ENCODE results near the gene VTI1A.

VTI1A gene

DNA sequence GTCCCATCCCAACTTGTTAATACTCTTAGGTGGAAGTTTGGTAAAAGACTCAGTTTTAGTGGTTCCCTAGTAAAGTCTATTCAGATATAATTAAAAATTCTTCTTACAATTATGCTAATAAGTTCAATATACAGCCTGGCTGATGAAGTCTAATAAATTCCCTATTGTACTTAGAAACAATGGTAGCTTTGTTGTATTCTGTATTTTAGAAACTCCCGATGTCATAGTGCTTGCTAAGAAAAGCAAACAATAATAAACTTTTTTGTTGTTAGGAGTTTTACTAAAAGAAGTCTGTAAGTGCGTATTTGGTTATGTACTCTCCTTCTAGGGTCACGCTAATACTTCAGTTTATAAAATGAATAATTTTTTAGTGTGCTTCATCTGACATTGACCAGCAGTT is 206.8 kb downstream of the VTI1A start:
- H3K4me3 ChIP-seq (IDR thresholded peaks at IDR 0.05; ENCODE audit: insufficient read depth, low read depth, low read length), result no peak overlapping the region
- no peak overlapping the region for H3K9ac ChIP-seq
- H3K27me3 ChIP-seq (ENCODE audit: insufficient read depth, low read depth), result no peaks in the 10 kb centered on the region
- H2AFZ ChIP-seq (ENCODE audit: low read depth), result no peak overlapping the region
- H4K20me1 ChIP-seq (ENCODE audit: insufficient read depth), result no peaks in the 10 kb centered on the region
- H3K4me1 ChIP-seq (ENCODE audit: low read depth, poor library complexity, severe bottlenecking), result no peaks in the 10 kb centered on the region
- TF ChIP-seq, protein P1, sequence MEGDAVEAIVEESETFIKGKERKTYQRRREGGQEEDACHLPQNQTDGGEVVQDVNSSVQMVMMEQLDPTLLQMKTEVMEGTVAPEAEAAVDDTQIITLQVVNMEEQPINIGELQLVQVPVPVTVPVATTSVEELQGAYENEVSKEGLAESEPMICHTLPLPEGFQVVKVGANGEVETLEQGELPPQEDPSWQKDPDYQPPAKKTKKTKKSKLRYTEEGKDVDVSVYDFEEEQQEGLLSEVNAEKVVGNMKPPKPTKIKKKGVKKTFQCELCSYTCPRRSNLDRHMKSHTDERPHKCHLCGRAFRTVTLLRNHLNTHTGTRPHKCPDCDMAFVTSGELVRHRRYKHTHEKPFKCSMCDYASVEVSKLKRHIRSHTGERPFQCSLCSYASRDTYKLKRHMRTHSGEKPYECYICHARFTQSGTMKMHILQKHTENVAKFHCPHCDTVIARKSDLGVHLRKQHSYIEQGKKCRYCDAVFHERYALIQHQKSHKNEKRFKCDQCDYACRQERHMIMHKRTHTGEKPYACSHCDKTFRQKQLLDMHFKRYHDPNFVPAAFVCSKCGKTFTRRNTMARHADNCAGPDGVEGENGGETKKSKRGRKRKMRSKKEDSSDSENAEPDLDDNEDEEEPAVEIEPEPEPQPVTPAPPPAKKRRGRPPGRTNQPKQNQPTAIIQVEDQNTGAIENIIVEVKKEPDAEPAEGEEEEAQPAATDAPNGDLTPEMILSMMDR (conservative IDR thresholded peaks at IDR 0.05; ENCODE audit: low read depth, low read length), result no peak
- H3K36me3 ChIP-seq (ENCODE audit: insufficient read depth), result no peaks in the 10 kb centered on the region
- no peaks in the 10 kb centered on the region for H3K79me2 ChIP-seq (ENCODE audit: insufficient read depth, low read depth)
- H3K4me2 ChIP-seq, result no peak overlapping the region
- no peak overlapping the region for H3K27ac ChIP-seq

DNA sequence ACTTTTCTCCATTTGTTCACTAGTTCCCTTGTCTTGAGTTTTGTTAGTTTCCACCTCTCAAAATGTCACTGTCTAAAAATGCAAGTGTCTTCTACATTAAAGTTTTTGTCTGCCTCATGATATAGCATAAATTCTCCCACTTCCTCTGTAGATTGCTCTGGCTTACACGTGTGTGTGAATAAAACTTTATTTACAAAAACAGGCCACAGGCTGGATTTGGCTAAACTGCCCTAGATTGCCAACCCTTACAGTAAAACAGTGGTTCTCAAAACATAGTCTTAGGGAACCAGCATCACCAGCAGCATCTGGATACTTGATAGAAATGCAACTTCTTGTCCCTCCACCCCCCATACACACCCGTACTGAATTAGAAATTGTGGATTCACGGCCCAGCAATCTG is 207.8 kb downstream of the VTI1A start:
- Histone ChIP-seq H4K20me1 (ENCODE audit: insufficient read depth) (no peaks in the 10 kb centered on the region), H3K27ac (no peak overlapping the region), H3K4me1 (ENCODE audit: low read depth, poor library complexity, severe bottlenecking) (no peaks in the 10 kb centered on the region), H3K79me2 (ENCODE audit: insufficient read depth, low read depth) (no peaks in the 10 kb centered on the region), H3K36me3 (ENCODE audit: insufficient read depth) (no peaks in the 10 kb centered on the region), H3K4me3 (IDR thresholded peaks at IDR 0.05; ENCODE audit: insufficient read depth, low read depth, low read length) (no peak overlapping the region), H2AFZ (ENCODE audit: low read depth) (no peak overlapping the region), H3K27me3 (ENCODE audit: insufficient read depth, low read depth) (no peaks in the 10 kb centered on the region), H3K4me2 (no peak overlapping the region), H3K9ac (no peak overlapping the region)
- TF ChIP-seq, protein P1 (conservative IDR thresholded peaks at IDR 0.05; ENCODE audit: low read depth, low read length), result no peak

DNA sequence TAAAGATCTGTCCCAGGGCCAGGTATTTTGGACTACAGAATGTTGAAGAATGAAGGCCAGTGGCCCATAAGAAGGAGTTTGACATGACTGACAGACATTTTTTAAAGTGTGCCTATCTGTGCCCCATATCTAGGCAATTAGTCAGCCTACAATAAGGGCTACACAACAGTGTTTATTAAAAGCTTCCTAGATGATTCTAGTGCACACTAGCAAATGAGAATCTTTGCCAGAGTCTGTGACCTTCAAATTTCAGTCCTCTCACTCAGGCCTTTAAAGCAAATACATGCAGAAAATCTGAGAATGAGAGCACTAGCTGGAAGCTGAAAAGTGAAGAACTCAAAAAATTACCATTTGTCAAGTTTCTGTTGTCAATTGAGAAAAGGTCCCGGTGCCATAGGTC is 208.7 kb downstream of the VTI1A start:
- no peak overlapping the region for H3K4me3 ChIP-seq (IDR thresholded peaks at IDR 0.05; ENCODE audit: insufficient read depth, low read depth, low read length)
- TF ChIP-seq, protein P1 (conservative IDR thresholded peaks at IDR 0.05; ENCODE audit: low read depth, low read length), result no peak
- no peak overlapping the region for H2AFZ ChIP-seq (ENCODE audit: low read depth)
- H3K9ac ChIP-seq, result no peak overlapping the region
- H4K20me1 ChIP-seq (ENCODE audit: insufficient read depth), result no peaks in the 10 kb centered on the region
- H3K4me2 ChIP-seq, result no peak overlapping the region
- no peaks in the 10 kb centered on the region for H3K79me2 ChIP-seq (ENCODE audit: insufficient read depth, low read depth)
- no peak overlapping the region for H3K27ac ChIP-seq
- H3K27me3 ChIP-seq (ENCODE audit: insufficient read depth, low read depth), result no peaks in the 10 kb centered on the region
- no peaks in the 10 kb centered on the region for H3K4me1 ChIP-seq (ENCODE audit: low read depth, poor library complexity, severe bottlenecking)
- no peaks in the 10 kb centered on the region for H3K36me3 ChIP-seq (ENCODE audit: insufficient read depth)

DNA sequence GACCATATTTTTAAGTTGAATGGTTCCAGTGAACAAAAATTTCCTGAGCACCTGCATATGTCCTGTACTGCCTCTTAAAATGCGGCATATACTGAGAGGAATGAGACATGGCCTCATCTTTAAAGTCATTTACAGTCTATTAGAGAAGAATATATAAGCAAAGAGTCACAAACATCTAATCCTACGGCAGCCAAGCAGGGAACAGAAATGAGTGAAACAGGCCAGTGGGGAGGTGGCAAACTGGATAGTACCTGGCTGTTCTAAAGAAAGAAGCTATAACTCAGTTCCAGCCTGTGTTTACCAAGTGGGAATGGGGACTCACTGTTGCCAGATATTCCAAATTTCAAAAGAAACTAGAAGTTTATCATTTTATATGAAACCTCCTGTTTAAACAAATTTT is 211.4 kb downstream of the VTI1A start:
- Histone ChIP-seq H3K4me3 (IDR thresholded peaks at IDR 0.05; ENCODE audit: insufficient read depth, low read depth, low read length) (no peak overlapping the region), H3K27me3 (ENCODE audit: insufficient read depth, low read depth) (no peaks in the 10 kb centered on the region), H3K9ac (no peak overlapping the region), H3K79me2 (ENCODE audit: insufficient read depth, low read depth) (no peaks in the 10 kb centered on the region), H4K20me1 (ENCODE audit: insufficient read depth) (no peaks in the 10 kb centered on the region), H3K4me1 (ENCODE audit: low read depth, poor library complexity, severe bottlenecking) (no peaks in the 10 kb centered on the region), H2AFZ (ENCODE audit: low read depth) (no peak overlapping the region), H3K36me3 (ENCODE audit: insufficient read depth) (no peaks in the 10 kb centered on the region), H3K4me2 (no peak overlapping the region), H3K27ac (no peak overlapping the region)
- TF ChIP-seq, protein P1 (conservative IDR thresholded peaks at IDR 0.05; ENCODE audit: low read depth, low read length), result no peak
